Liver (tissue), 9 donors: ENCODE data around the gene MYOT. TPM values are rescaled to one million over a fixed set of nuclear protein-coding genes. Genes with fewer than 3 reads are reported as not detected.

ENCODE experiments used
- DNase-seq: peaks from one replicate; pipeline ENCODE4 v3.0.0-alpha.2; 2017; ENCODE audit warnings: low spot score
- H3K27ac ChIP-seq, 2 donors: one replicate each; pipeline ENCODE4 v1.7.0; 2013; ENCODE audit warnings: inconsistent platforms in 2 of 2, low read length in 2 of 2, control low read depth in 1 of 2, low read depth in 1 of 2, mild to moderate bottlenecking in 1 of 2
- H3K27me3 ChIP-seq, 4 donors: one replicate each; pipeline versions ENCODE4 v1.6.1 to v1.7.0; 2013; ENCODE audit warnings: low read length in 3 of 4, inconsistent platforms in 1 of 4, mild to moderate bottlenecking in 1 of 4, moderate library complexity in 1 of 4; ENCODE audit not compliant: control insufficient read depth in 4 of 4, insufficient read depth in 4 of 4
- H3K36me3 ChIP-seq, 4 donors: one replicate each; pipeline versions ENCODE4 v1.6.1 to v1.7.0; 2013; ENCODE audit warnings: low read length in 3 of 4, mild to moderate bottlenecking in 3 of 4, low read depth in 1 of 4, moderate library complexity in 1 of 4; ENCODE audit not compliant: control insufficient read depth in 4 of 4, insufficient read depth in 3 of 4
- H3K4me1 ChIP-seq, 4 donors: one replicate each; pipeline versions ENCODE4 v1.6.1 to v1.7.0; 2013; ENCODE audit warnings: low read length in 3 of 4, mild to moderate bottlenecking in 3 of 4, moderate library complexity in 1 of 4; ENCODE audit not compliant: control insufficient read depth in 4 of 4, insufficient read depth in 4 of 4
- H3K4me3 ChIP-seq, 3 donors: one replicate each; pipeline versions ENCODE4 v1.6.1 to v1.7.0; 2013; ENCODE audit warnings: low read length in 3 of 3, control low read depth in 1 of 3, low read depth in 1 of 3, mild to moderate bottlenecking in 1 of 3
- H3K9ac ChIP-seq, 2 donors: one replicate each; pipeline ENCODE4 v1.7.0; 2013; ENCODE audit warnings: low read length in 2 of 2, mild to moderate bottlenecking in 2 of 2, moderate library complexity in 2 of 2, control low read depth in 1 of 2, low read depth in 1 of 2
- H3K9me3 ChIP-seq, 4 donors: one replicate each; pipeline versions ENCODE4 v1.6.1 to v1.7.0; 2013; ENCODE audit warnings: low read length in 3 of 4; ENCODE audit not compliant: control insufficient read depth in 4 of 4
- CTCF ChIP-seq: fragments of 150-350 bp; IDR thresholded peaks from 2 replicates; pipeline ENCODE4 v1.5.1; 2017; ENCODE audit warnings: improper control_type of control experiment, low read depth, low read length; ENCODE audit not compliant: missing input control
- EGR1 ChIP-seq, 2 donors: IDR thresholded peaks; 2 replicates each; pipeline ENCODE4 v1.6.1; 2016 to 2018; ENCODE audit warnings: antibody characterized with exemption in 2 of 2, low read depth in 2 of 2
- FOXA1 ChIP-seq: IDR thresholded peaks from 2 replicates; pipeline ENCODE4 v1.6.1; 2016; ENCODE audit warnings: antibody characterized with exemption
- FOXA2 ChIP-seq: IDR thresholded peaks from 2 replicates; pipeline ENCODE4 v1.6.1; 2016; ENCODE audit warnings: antibody characterized with exemption
- GABPA ChIP-seq, 2 donors: IDR thresholded peaks in 1 of 2; conservative IDR thresholded peaks in 1 of 2; 2 replicates each; pipeline ENCODE4 v1.6.1; 2016; ENCODE audit warnings: antibody characterized with exemption in 2 of 2, mild to moderate bottlenecking in 1 of 2, moderate library complexity in 1 of 2
- HNF4A ChIP-seq, 2 donors: conservative IDR thresholded peaks; 2 replicates each; pipeline ENCODE4 v1.6.1; 2016; ENCODE audit warnings: antibody characterized with exemption in 2 of 2, mild to moderate bottlenecking in 2 of 2
- HNF4G ChIP-seq: IDR thresholded peaks from 2 replicates; pipeline ENCODE4 v1.6.1; 2016; ENCODE audit warnings: antibody characterized with exemption
- JUND ChIP-seq, 2 donors: IDR thresholded peaks; 2 replicates each; pipeline ENCODE4 v1.6.1; 2016; ENCODE audit warnings: antibody characterized with exemption in 2 of 2
- MAX ChIP-seq: IDR thresholded peaks from 2 replicates; pipeline ENCODE4 v1.6.1; 2016; ENCODE audit warnings: antibody characterized with exemption
- NR2F2 ChIP-seq: IDR thresholded peaks from 2 replicates; pipeline ENCODE4 v1.6.1; 2016; ENCODE audit warnings: antibody characterized with exemption
- RAD21 ChIP-seq, 2 donors: IDR thresholded peaks; 2 replicates each; pipeline ENCODE4 v1.6.1; 2016; ENCODE audit warnings: antibody characterized with exemption in 2 of 2, mild to moderate bottlenecking in 2 of 2
- REST ChIP-seq: IDR thresholded peaks from 2 replicates; pipeline ENCODE4 v1.6.1; 2016; ENCODE audit warnings: antibody characterized with exemption, mild to moderate bottlenecking
- RXRA ChIP-seq, 2 donors: IDR thresholded peaks; 2 replicates each; pipeline ENCODE4 v1.6.1; 2017 to 2018; ENCODE audit warnings: antibody characterized with exemption in 2 of 2, mild to moderate bottlenecking in 1 of 2
- SP1 ChIP-seq: IDR thresholded peaks from 2 replicates; pipeline ENCODE4 v1.6.1; 2018; ENCODE audit warnings: antibody characterized with exemption, mild to moderate bottlenecking
- TAF1 ChIP-seq: conservative IDR thresholded peaks from 2 replicates; pipeline ENCODE4 v1.6.1; 2016; ENCODE audit warnings: antibody characterized with exemption, mild to moderate bottlenecking
- YY1 ChIP-seq: IDR thresholded peaks from 2 replicates; pipeline ENCODE4 v1.6.1; 2016; ENCODE audit warnings: antibody characterized with exemption, mild to moderate bottlenecking
- ZBTB33 ChIP-seq: IDR thresholded peaks from 2 replicates; pipeline ENCODE4 v1.6.1; 2016; ENCODE audit warnings: antibody characterized with exemption
- polyA plus RNA-seq, 2 donors: library from polyadenylated mRNA; stranded (reverse) in 1 of 2; unstranded in 1 of 2; fragments of 200-250 nt in 1 of 2; fragments of >200 nt in 1 of 2; fragmentation: Nextera tagmentation in 1 of 2; extraction: Ambion mirVana in 1 of 2; gene quantifications; one replicate each; pipeline versions ENCODE4 v1.2.1 to v1.2.3, GENCODE V29; 2013 to 2015
- total RNA-seq, 2 donors: library from RNA; depleted of rRNA; stranded (reverse); fragments of >200 nt; gene quantifications; one replicate each; pipeline ENCODE4 v1.2.3, GENCODE V29; 2014
- TF ChIP-seq, protein P1 (sequence below): IDR thresholded peaks from 2 replicates; pipeline ENCODE4 v1.6.1; 2016; ENCODE audit warnings: antibody characterized with exemption
- donor health status: healthy.
- donor health status: healthy.
- donor health status: healthy.
- donor health status: healthy.
- donor health status: healthy.

MYOT gene
- total and polyA plus RNA-seq, 4 donors: 0.05 to 1.3 (median 0.34) TPM

DNA sequence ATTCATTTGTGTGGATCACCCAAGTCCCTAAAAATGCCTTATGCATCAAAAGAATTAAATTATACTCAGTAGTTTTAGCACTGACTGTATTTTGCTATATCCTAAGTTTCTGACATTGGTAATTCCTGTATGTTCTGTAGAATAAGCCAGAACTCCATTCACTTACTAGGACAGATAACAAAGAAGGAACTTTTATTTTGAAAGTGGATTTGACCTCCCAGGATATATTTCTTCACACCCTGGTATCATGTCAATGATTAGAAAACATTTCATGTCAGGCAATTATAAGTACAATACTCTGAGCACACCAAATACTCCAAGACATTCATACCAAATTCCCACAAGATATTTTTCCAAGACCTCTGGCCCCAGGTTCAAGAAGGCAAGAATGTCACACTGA lies 28.7 kb upstream of the MYOT start:
- H3K4me1 ChIP-seq: no peaks in the 10 kb centered on the region

More for the DNA sequence above, 28.7 kb upstream of the MYOT start:
- DNase-seq: no peak
- H3K4me3 ChIP-seq: no peak overlapping the region
- H3K9ac ChIP-seq: no peak overlapping the region
- no peak for TF ChIP-seq HNF4A (conservative IDR thresholded peaks at IDR 0.05)
- TF ChIP-seq FOXA2: no peak
- no peak for TF ChIP-seq REST
- TF ChIP-seq TAF1: no peak
- no peak for TF ChIP-seq SP1
- no peak for TF ChIP-seq RAD21 (IDR thresholded peaks at IDR 0.05)
- TF ChIP-seq RXRA (IDR thresholded peaks at IDR 0.05): no peak
- no peak for TF ChIP-seq YY1
- no peak for TF ChIP-seq FOXA1
- no peak for TF ChIP-seq HNF4G
- no peak for TF ChIP-seq NR2F2
- no peak for TF ChIP-seq CTCF
- TF ChIP-seq JUND (IDR thresholded peaks at IDR 0.05): no peak
- TF ChIP-seq EGR1 (IDR thresholded peaks at IDR 0.05; ENCODE audit: low read depth in 2 of 2): no peak
- no peak for TF ChIP-seq GABPA (IDR thresholded peaks at IDR 0.05 in 1 of 2, conservative IDR thresholded peaks at IDR 0.05 in 1 of 2)
- TF ChIP-seq, protein P1, sequence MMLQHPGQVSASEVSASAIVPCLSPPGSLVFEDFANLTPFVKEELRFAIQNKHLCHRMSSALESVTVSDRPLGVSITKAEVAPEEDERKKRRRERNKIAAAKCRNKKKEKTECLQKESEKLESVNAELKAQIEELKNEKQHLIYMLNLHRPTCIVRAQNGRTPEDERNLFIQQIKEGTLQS: no peak
- TF ChIP-seq MAX: no peak
- no peak for TF ChIP-seq ZBTB33
- no peaks in the 10 kb centered on the region for H3K9me3 ChIP-seq
- H3K36me3 ChIP-seq: no peaks in the 10 kb centered on the region
- no peak overlapping the region for H3K27ac ChIP-seq
- no peaks in the 10 kb centered on the region for H3K27me3 ChIP-seq
